ENCODE results near the gene CCDC6.
"Not testable (repeated sequence)": the region's sequence is repeated elsewhere in the genome, so short reads cannot be mapped to it uniquely, and the experiment has no call there.

CCDC6 gene

GRCh38 chr10:59905066-59905730 is 1.2 kb downstream of the CCDC6 start:
- DNase-seq, result peak; percentile 4

- DNase-seq, result peak; percentile 10
Observed at GRCh38 chr10:59904426-59905065, 1.8 kb downstream of the CCDC6 start.

DNA sequence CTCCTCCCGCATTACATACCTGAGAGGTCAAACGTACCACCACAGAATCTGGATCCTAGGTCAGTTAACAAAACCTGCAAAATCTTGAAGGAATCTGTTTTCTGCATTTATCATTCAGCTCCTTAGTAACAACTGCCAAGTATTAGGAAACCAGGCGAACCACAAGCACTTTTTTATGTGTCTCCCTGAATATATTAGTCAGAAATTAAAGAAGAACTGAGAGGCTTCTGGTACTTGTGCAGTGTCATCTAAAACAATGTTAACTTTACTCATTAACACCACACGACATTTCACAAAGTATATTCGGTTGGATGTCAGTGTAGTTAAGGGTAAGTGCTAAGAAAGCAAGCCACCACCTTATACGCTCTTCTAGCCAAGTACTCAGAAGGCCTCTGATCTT is 2.5 kb downstream of the CCDC6 start:
- no peak for DNase-seq

GRCh38 chr10:59902016-59902415 is 4.3 kb downstream of the CCDC6 start:
- no peak for DNase-seq

- no peak for DNase-seq
Observed at GRCh38 chr10:59901470-59901869, 4.9 kb downstream of the CCDC6 start.

GRCh38 chr10:59900048-59900727 is 6.2 kb downstream of the CCDC6 start:
- no peak for DNase-seq

DNA sequence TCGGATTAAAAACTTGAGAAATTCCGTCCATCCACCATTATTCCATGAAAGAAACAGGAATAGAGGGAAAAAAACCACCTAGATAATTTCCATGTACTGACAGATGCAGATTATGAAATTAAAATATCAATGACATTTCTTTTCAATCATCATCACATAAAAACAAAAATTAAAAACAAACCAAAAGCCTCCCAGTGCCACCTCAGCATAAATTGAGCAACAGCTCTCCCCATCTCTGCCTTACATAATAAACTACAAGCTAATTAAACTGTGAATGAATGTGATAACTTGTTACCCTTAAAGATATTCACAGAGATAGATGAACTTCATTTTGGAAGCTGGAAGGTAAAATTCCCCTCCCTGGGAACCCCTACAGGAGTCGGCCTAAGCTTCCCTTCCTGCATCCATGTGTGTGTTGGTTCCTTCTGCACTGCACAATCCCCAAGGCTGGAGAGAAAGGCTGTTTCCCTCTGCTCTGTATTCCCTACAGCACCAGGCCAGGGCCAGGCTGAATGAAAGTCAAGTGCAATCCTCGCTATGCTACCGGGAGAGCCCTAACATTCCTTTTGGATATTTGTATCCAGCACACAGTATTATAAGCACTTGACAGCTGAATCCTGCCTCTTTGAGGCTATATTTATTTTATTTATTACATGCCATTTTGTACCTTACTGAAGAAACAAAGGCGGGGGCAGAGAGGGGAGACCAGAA is 8.1 kb downstream of the CCDC6 start:
- DNase-seq, result no peak

DNA sequence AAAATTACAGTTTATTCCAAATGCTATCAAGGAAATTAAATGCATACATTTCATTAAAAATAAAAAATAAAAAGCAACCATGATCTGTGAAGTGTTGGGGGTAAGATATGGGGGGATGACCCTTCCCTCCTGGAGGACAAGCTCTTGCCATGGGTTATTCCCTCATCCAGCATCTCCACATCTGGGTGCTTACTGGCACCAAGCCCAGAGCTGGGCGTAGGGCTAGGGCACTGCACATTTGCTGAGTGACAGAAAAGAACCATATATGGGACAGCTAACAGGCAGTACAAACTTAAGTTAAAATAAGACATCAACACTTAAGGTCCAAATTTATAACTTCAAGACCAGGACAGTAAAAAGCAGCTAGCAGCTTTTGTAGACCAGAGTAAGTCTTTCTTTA is 10.2 kb downstream of the CCDC6 start:
- no peak for DNase-seq

GRCh38 chr10:59895629-59896116 is 10.7 kb downstream of the CCDC6 start:
- DNase-seq, result no peak

GRCh38 chr10:59894114-59894513 is 12.2 kb downstream of the CCDC6 start:
- DNase-seq, result no peak

DNA sequence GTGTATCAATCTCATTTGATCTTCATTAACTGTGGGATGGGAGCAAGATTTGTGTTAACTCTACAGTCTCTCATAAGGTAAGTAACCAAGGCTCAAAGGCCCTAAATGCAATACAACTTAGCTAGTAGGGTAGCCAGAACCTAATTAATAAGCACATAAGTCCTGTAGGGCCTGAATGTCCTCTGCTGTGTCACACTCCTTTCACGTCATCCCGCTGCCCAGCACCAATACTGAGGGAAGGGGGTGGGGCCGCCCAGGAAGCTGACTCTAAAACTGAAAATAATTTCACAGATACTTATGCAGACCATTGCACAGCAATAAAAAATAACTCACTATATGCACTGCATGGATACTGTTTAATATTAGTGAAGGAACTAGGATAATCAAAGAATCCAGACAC is 13.7 kb downstream of the CCDC6 start:
- no peak for DNase-seq

DNA sequence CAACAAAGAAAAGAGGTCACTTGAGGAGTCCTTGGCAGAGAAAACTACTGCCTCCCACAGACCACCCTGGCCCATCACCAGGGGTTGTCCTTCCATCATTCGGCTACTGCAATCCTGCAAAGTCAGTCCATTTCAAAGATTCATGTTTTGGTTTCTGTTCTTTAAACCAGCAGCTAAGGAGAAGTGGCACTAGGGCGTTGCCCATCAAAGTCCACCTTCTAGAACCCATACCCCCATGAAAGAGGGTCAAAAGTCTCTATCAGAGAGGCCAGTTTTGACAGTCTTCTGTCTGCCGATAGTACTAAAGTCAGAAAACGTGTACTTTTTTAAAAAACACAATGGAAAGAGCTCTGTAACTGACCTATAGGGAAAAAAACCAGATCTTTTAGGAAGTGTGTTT is 14.4 kb downstream of the CCDC6 start:
- DNase-seq, result no peak

GRCh38 chr10:59891349-59891748 is 15.0 kb downstream of the CCDC6 start:
- no peak for DNase-seq

DNA sequence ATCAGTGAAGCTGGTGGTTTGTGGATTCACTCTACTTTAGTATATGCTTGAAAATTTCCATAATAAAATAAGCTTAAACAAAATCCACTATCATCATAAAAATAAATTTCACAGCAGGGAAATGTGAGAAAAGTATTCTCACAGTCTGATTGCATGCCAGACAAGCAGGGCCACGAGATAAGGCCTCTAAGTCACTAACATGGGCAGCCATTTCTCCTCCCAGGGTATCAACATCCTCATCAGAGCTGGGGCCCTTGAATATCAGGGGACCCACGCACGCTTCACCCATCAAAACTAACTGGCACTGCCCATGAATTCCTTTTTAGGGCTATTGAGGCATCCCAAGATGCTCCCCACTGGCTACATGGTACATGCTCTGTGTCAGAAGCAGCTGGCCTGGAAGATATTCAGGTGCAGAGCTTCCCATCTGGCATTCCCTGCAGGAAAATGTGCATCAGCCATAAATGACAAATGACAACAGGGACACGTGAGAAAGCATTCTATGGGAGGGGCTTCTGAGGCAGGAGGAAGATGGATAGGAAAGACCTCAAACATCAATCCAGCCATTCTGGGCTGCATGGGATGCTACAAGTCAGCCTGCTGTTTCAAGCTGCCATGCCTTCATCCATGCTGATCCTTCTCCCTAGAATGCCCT is 17.4 kb downstream of the CCDC6 start:
- DNase-seq, result no peak

DNA sequence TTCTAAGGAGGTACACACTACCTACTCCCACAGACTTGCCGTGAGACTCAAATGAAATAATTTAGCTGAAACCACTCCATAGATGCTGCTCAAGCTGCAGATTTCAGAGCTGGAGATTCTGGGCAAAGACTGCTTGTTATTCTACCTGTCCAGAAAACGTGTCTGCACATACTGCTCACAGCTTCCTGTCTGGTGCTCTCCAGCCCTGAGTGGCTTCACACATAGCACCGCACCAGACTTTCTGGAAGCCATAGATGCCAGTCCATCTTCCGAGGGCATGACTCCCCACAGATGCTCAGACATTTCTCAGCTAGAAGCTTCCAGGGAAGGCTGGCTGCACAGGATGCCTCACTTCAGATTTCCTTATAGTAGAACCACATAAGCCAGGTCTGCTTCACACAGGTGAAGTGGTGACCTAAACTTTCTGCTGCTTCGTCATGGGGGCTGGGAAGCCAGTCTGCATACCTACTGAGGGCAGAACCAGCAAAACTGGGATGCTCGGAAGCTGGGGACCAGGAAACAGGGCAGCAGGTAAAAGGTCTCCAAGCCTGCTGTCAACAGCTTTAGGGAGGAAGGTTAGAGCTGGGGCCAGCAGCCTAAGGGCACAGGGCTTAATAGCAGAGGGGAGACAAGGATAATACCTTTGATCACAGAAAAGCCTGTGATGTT is 18.2 kb downstream of the CCDC6 start:
- DNase-seq, result no peak

DNA sequence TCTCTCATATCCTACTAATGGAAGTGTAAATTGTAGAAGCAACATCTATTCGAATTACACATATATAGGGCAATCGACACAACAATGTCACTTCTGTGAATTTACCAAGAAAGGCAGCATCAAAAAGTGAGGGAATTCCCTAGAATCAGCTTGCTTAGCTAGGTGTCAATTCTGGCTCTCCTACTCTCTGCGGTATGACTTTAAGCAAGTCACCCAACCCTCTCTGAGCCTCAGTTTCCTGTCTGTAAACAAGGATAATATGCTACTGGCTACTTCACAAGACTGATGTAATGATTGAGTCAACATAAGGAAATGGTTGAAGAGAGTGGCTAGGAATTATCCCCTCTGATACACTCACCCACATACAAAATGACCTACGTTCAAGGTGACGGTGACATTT is 19.4 kb downstream of the CCDC6 start:
- DNase-seq, result no peak

GRCh38 chr10:59885430-59886134 is 20.8 kb downstream of the CCDC6 start:
- no peak for DNase-seq

- DNase-seq, result not testable (repeated sequence)
Observed at GRCh38 chr10:59884893-59885292, 21.5 kb downstream of the CCDC6 start.

- DNase-seq, result no peak
Observed at GRCh38 chr10:59881640-59882039, 24.7 kb downstream of the CCDC6 start.

- peak; percentile 19 for DNase-seq
Observed at GRCh38 chr10:59880971-59881510, 25.3 kb downstream of the CCDC6 start.

- no peak for DNase-seq
Observed at GRCh38 chr10:59880019-59880717, 26.2 kb downstream of the CCDC6 start.

Data from CD4-positive, alpha-beta T cell treated with Interleukin-17A for 4 hours (primary cell).